Tibial nerve (tissue), 4 donors: ENCODE results near the gene BAG2. TPM values are rescaled to one million over a fixed set of nuclear protein-coding genes. Genes with fewer than 3 reads are reported as not detected.

ENCODE experiments used
- DNase-seq, 2 donors: peaks; one replicate each; pipeline ENCODE4 v3.0.0-alpha.2; 2019; ENCODE audit warnings: low spot score in 2 of 2
- H3K27ac ChIP-seq, 4 donors: fragments of 200-600 bp; sonication (generic) in 3 of 4; one replicate each; pipeline ENCODE4 v1.5.1; 2017 to 2019; ENCODE audit warnings: mild to moderate bottlenecking in 1 of 4
- H3K27me3 ChIP-seq, 2 donors: fragments of 200-600 bp; sonication (generic) in 1 of 2; one replicate each; pipeline versions ENCODE4 v1.5.1 to v1.6.0; 2017 to 2019
- H3K36me3 ChIP-seq, 3 donors: fragments of 200-600 bp; sonication (generic); one replicate each; pipeline ENCODE4 v1.5.1; 2018 to 2019
- H3K4me1 ChIP-seq, 4 donors: fragments of 200-600 bp; sonication (generic) in 3 of 4; one replicate each; pipeline ENCODE4 v1.5.1; 2017 to 2019
- H3K4me3 ChIP-seq, 4 donors: fragments of 200-600 bp; sonication (generic) in 3 of 4; one replicate each; pipeline ENCODE4 v1.5.1; 2017 to 2019; ENCODE audit warnings: mild to moderate bottlenecking in 1 of 4, moderate library complexity in 1 of 4
- H3K9me3 ChIP-seq, 4 donors: fragments of 200-600 bp; sonication (generic) in 3 of 4; one replicate each; pipeline ENCODE4 v1.5.1; 2017 to 2019
- EP300 ChIP-seq, 2 donors: sonication (generic); formaldehyde crosslinking; IDR thresholded peaks; one replicate each; pipeline ENCODE4 v1.6.1; 2017; ENCODE audit warnings: antibody characterized with exemption in 2 of 2, mild to moderate bottlenecking in 1 of 2
- POLR2A ChIP-seq, 2 donors: fragments of 450-650 bp; IDR thresholded peaks; one replicate each; pipeline ENCODE4 v1.6.1; 2017; ENCODE audit warnings: antibody characterized with exemption in 2 of 2, mild to moderate bottlenecking in 2 of 2, moderate library complexity in 2 of 2
- WGBS, 2 donors: methylation state at CpG; one replicate each; pipeline ENCODE4 v1.1.5; 2018; 5-methylcytosine and 5-hydroxymethylcytosine counted together
- total RNA-seq, 4 donors: library from RNA; depleted of rRNA; stranded (reverse); fragments of >200 nt; gene quantifications; one replicate each; pipeline ENCODE4 v1.1.0, GENCODE V29; 2016
- TF ChIP-seq, protein P1 (sequence below), 5 experiments: fragments of 200-600 bp in 3 of 5; fragments of 450-650 bp in 2 of 5; sonication (generic) in 3 of 5; IDR thresholded peaks; one replicate each; pipeline ENCODE4 v1.5.1; 2016 to 2019; ENCODE audit warnings: antibody characterized with exemption in 5 of 5, mild to moderate bottlenecking in 3 of 5, moderate library complexity in 2 of 5

The BAG2 gene
- total RNA-seq, 4 donors from 2014 or later, result 5.3 to 7.5 (median 5.7) TPM

GRCh38 chr6:57173886-57174510, 1.9 kb downstream of the BAG2 start:
- H3K27ac ChIP-seq, result peak overlapping the region; percentile 30 to 96 (median 74)
- TF ChIP-seq EP300 (IDR thresholded peaks at IDR 0.05) (peak in 1 of 2 donors; percentile 20), POLR2A (IDR thresholded peaks at IDR 0.05) (no peak)
- H3K4me1 ChIP-seq, result peaks cover 0 to 30% (median 9%) of the 10 kb centered on the region in 4 donors
- 50 to 52% methylated on average over 5 of the region's 5 CpGs for WGBS, 2 donors
- H3K27me3 ChIP-seq, result no peaks in the 10 kb centered on the region
- peak overlapping the region; percentile 63 to 85 (median 73) for H3K4me3 ChIP-seq
- peak in 1 of 2 donors; percentile 15 for DNase-seq
- no peaks in the 10 kb centered on the region for H3K9me3 ChIP-seq
- no peaks in the 10 kb centered on the region for H3K36me3 ChIP-seq

- no peaks in the 10 kb centered on the region for H3K36me3 ChIP-seq
- TF ChIP-seq POLR2A (IDR thresholded peaks at IDR 0.05) (no peak), EP300 (IDR thresholded peaks at IDR 0.05) (no peak)
- TF ChIP-seq, protein P1, sequence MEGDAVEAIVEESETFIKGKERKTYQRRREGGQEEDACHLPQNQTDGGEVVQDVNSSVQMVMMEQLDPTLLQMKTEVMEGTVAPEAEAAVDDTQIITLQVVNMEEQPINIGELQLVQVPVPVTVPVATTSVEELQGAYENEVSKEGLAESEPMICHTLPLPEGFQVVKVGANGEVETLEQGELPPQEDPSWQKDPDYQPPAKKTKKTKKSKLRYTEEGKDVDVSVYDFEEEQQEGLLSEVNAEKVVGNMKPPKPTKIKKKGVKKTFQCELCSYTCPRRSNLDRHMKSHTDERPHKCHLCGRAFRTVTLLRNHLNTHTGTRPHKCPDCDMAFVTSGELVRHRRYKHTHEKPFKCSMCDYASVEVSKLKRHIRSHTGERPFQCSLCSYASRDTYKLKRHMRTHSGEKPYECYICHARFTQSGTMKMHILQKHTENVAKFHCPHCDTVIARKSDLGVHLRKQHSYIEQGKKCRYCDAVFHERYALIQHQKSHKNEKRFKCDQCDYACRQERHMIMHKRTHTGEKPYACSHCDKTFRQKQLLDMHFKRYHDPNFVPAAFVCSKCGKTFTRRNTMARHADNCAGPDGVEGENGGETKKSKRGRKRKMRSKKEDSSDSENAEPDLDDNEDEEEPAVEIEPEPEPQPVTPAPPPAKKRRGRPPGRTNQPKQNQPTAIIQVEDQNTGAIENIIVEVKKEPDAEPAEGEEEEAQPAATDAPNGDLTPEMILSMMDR (IDR thresholded peaks at IDR 0.05), result no peak
- H3K27me3 ChIP-seq, result no peaks in the 10 kb centered on the region
- no peaks in the 10 kb centered on the region for H3K9me3 ChIP-seq
- WGBS, 2 donors, result 84 to 85% methylated on average over 3 of the region's 3 CpGs
- no peak for DNase-seq
- no peak overlapping the region for H3K4me3 ChIP-seq
- H3K4me1 ChIP-seq, result peaks cover 0 to 30% (median 9%) of the 10 kb centered on the region in 4 donors
- peak overlapping the region in 2 of 4 donors; percentile 61 to 96 for H3K27ac ChIP-seq
Observed at GRCh38 chr6:57174511-57174907, 2.4 kb downstream of the BAG2 start.

GRCh38 chr6:57177545-57178265, 5.6 kb downstream of the BAG2 start:
- DNase-seq, result peak; percentile 40 to 68
- H3K27ac ChIP-seq, result peak overlapping the region; percentile 13 to 81 (median 56)
- H3K4me3 ChIP-seq, result no peak overlapping the region
- no peaks in the 10 kb centered on the region for H3K9me3 ChIP-seq
- no peaks in the 10 kb centered on the region for H3K27me3 ChIP-seq
- H3K36me3 ChIP-seq, result peaks cover 0 to 8% (median 0%) of the 10 kb centered on the region in 3 donors
- H3K4me1 ChIP-seq, result peaks cover 0 to 23% (median 9%) of the 10 kb centered on the region in 4 donors
- TF ChIP-seq, protein P1 (IDR thresholded peaks at IDR 0.05), result no peak
- no peak for TF ChIP-seq POLR2A (IDR thresholded peaks at IDR 0.05)
- peak; percentile 11 to 50 for TF ChIP-seq EP300 (IDR thresholded peaks at IDR 0.05)
- 59 to 63% methylated on average over 11 of the region's 11 CpGs for WGBS, 2 donors

DNA sequence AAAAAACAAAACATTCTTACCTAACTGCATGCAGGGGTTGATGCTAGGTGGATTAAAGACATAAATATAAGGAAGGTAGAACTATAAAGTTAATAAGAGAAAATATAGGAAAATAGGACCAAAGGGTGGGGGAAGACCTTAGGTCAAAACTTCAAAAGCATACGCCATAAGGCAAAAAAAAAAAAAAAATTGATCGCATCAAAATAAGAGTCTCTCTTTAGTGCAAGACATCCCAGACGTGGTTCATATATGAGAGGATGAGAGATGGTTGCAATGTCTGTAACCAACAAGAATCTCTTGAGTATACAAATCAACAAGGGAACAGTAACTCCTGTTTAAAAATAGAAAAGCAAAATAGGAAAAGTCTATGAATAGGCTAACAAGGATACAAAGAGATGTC, 8.5 kb downstream of the BAG2 start:
- Histone ChIP-seq H3K36me3 (peaks cover 0 to 31% (median 0%) of the 10 kb centered on the region in 3 donors), H3K9me3 (no peaks in the 10 kb centered on the region), H3K27me3 (no peaks in the 10 kb centered on the region), H3K4me3 (no peak overlapping the region), H3K4me1 (peaks cover 0 to 10% (median 4%) of the 10 kb centered on the region in 4 donors), H3K27ac (no peak overlapping the region)
- TF ChIP-seq EP300 (IDR thresholded peaks at IDR 0.05) (no peak), POLR2A (IDR thresholded peaks at IDR 0.05) (no peak)
- TF ChIP-seq, protein P1 (IDR thresholded peaks at IDR 0.05), result no peak
- 78 to 88% methylated on average over 3 of the region's 3 CpGs for WGBS, 2 donors
- DNase-seq, result no peak

- no peak for DNase-seq
- peaks cover 0 to 35% (median 0%) of the 10 kb centered on the region in 3 donors for H3K36me3 ChIP-seq
- H3K4me1 ChIP-seq, result peaks cover 0 to 9% (median 3%) of the 10 kb centered on the region in 4 donors
- 66 to 80% methylated on average over 2 of the region's 2 CpGs for WGBS, 2 donors
- TF ChIP-seq, protein P1 (IDR thresholded peaks at IDR 0.05), result no peak
- TF ChIP-seq POLR2A (IDR thresholded peaks at IDR 0.05) (no peak), EP300 (IDR thresholded peaks at IDR 0.05) (no peak)
- H3K27ac ChIP-seq, result no peak overlapping the region
- H3K4me3 ChIP-seq, result no peak overlapping the region
- no peaks in the 10 kb centered on the region for H3K9me3 ChIP-seq
- no peaks in the 10 kb centered on the region for H3K27me3 ChIP-seq
Observed at GRCh38 chr6:57182017-57182432, 9.9 kb downstream of the BAG2 start.
